Measurements from ENCODE around the gene MPHOSPH9.

- TF ChIP-seq CTCF (IDR thresholded peaks at IDR 0.05) (no peak), POLR2A (IDR thresholded peaks at IDR 0.05) (no peak)
Observed at GRCh38 chr12:123268850-123269249, 35.9 kb upstream of the MPHOSPH9 start.

Data from heart left ventricle (tissue), 13 donors.